Neuronal stem cell (in vitro differentiated cells): ENCODE results near the gene PGLYRP4.
A peak's percentile ranks its signal among the peaks of the same experiment; 100 is the strongest.

ENCODE experiments used
- DNase-seq: peaks from one replicate; pipeline ENCODE4 v3.0.0-alpha.2; 2013; ENCODE audit warnings: low spot score
- H2AFZ ChIP-seq: one replicate; pipeline ENCODE4 v1.6.1; 2013; ENCODE audit warnings: mild to moderate bottlenecking, low read length, inconsistent platforms
- H2AK5ac ChIP-seq: 2 replicates; pipeline ENCODE4 v1.6.1; 2013; ENCODE audit warnings: low read depth, mild to moderate bottlenecking, inconsistent platforms, low read length, moderate library complexity, mixed read lengths
- H2BK120ac ChIP-seq: 2 replicates; pipeline ENCODE4 v1.6.1; 2013; ENCODE audit warnings: low read depth, mild to moderate bottlenecking, inconsistent platforms, low read length, moderate library complexity, mixed read lengths
- H2BK12ac ChIP-seq: one replicate; pipeline ENCODE4 v1.6.1; 2013; ENCODE audit warnings: low read length, inconsistent platforms
- H2BK15ac ChIP-seq: 2 replicates; pipeline ENCODE4 v1.6.1; 2013; ENCODE audit warnings: mild to moderate bottlenecking, low read length, inconsistent platforms, mixed read lengths
- H2BK5ac ChIP-seq: one replicate; pipeline ENCODE4 v1.6.1; 2013; ENCODE audit warnings: inconsistent platforms, mild to moderate bottlenecking, low read length, moderate library complexity
- H3K14ac ChIP-seq: one replicate; pipeline ENCODE4 v1.6.1; 2013; ENCODE audit warnings: low read length, inconsistent platforms
- H3K18ac ChIP-seq: 2 replicates; pipeline ENCODE4 v1.6.1; 2013; ENCODE audit warnings: low read length, inconsistent platforms
- H3K23ac ChIP-seq: 2 replicates; pipeline ENCODE4 v1.6.1; 2013; ENCODE audit warnings: low read depth, mild to moderate bottlenecking, mixed read lengths, low read length, inconsistent platforms; ENCODE audit not compliant: poor library complexity
- H3K27ac ChIP-seq: replicated peaks from 3 replicates; pipeline ENCODE4 v1.5.1; 2013; ENCODE audit warnings: low read length, inconsistent platforms
- H3K27me3 ChIP-seq, 3 experiments: 2 replicates each; pipeline ENCODE4 v1.6.1; 2013; ENCODE audit warnings: low read length in 3 of 3, mild to moderate bottlenecking in 2 of 3, inconsistent platforms in 1 of 3, low read depth in 1 of 3, mixed read lengths in 1 of 3, moderate library complexity in 1 of 3; ENCODE audit not compliant: control insufficient read depth in 3 of 3, insufficient read depth in 3 of 3
- H3K36me3 ChIP-seq, 2 donors: replicated peaks in 1 of 2; 2 replicates each; pipeline ENCODE4 v1.6.1; 2013; ENCODE audit warnings: low read length in 2 of 2; ENCODE audit not compliant: control insufficient read depth in 2 of 2, insufficient read depth in 2 of 2
- H3K4ac ChIP-seq: 2 replicates; pipeline ENCODE4 v1.6.1; 2013; ENCODE audit warnings: inconsistent platforms, mild to moderate bottlenecking, low read length, moderate library complexity
- H3K4me1 ChIP-seq, 2 donors: 1 replicate in 1 of 2; 2 replicates in 1 of 2; pipeline ENCODE4 v1.6.1; 2013; ENCODE audit warnings: low read length in 2 of 2, low read depth in 1 of 2; ENCODE audit not compliant: control insufficient read depth in 2 of 2, insufficient read depth in 1 of 2
- H3K4me2 ChIP-seq: one replicate; pipeline ENCODE4 v1.6.1; 2013; ENCODE audit warnings: mild to moderate bottlenecking, low read length, inconsistent platforms; ENCODE audit not compliant: insufficient read depth, poor library complexity, severe bottlenecking
- H3K4me3 ChIP-seq, 2 donors: 2 replicates each; pipeline ENCODE4 v1.5.1; 2013; ENCODE audit warnings: low read length in 2 of 2, mild to moderate bottlenecking in 2 of 2, inconsistent platforms in 1 of 2, moderate library complexity in 1 of 2
- H3K79me1 ChIP-seq: one replicate; pipeline ENCODE4 v1.6.1; 2013; ENCODE audit warnings: low read depth, mild to moderate bottlenecking, inconsistent platforms, low read length, moderate library complexity
- H3K9ac ChIP-seq: one replicate; pipeline ENCODE4 v1.6.1; 2013; ENCODE audit warnings: mild to moderate bottlenecking, low read depth, low read length, inconsistent platforms; ENCODE audit not compliant: poor library complexity
- H3K9me3 ChIP-seq, 2 donors: replicated peaks in 1 of 2; 2 replicates each; pipeline versions ENCODE3 to v1.6.1; 2013; ENCODE audit warnings: low read length in 2 of 2, mild to moderate bottlenecking in 2 of 2, inconsistent platforms in 1 of 2, low read depth in 1 of 2, mixed read lengths in 1 of 2, moderate library complexity in 1 of 2; ENCODE audit not compliant: control insufficient read depth in 2 of 2, insufficient read depth in 1 of 2
- H4K8ac ChIP-seq: one replicate; pipeline ENCODE4 v1.6.1; 2013; ENCODE audit warnings: low read depth, mild to moderate bottlenecking, inconsistent platforms, low read length, moderate library complexity
- H4K91ac ChIP-seq: one replicate; pipeline ENCODE4 v1.6.1; 2013; ENCODE audit warnings: low read length, low read depth, mild to moderate bottlenecking, inconsistent platforms; ENCODE audit not compliant: poor library complexity
- WGBS, 2 donors: extraction: QIAGEN DNeasy Blood & Tissue Kit; methylation state at CpG; one replicate each; pipeline ENCODE4 v1.1.7; 2013; ENCODE audit warnings: missing lambda C conversion rate in 2 of 2, mixed read lengths in 1 of 2; ENCODE audit not compliant: insufficient read length in 2 of 2, insufficient replicate concordance in 1 of 2; ENCODE audit errors: extremely low coverage in 2 of 2; 5-methylcytosine and 5-hydroxymethylcytosine counted together

The PGLYRP4 gene

DNA sequence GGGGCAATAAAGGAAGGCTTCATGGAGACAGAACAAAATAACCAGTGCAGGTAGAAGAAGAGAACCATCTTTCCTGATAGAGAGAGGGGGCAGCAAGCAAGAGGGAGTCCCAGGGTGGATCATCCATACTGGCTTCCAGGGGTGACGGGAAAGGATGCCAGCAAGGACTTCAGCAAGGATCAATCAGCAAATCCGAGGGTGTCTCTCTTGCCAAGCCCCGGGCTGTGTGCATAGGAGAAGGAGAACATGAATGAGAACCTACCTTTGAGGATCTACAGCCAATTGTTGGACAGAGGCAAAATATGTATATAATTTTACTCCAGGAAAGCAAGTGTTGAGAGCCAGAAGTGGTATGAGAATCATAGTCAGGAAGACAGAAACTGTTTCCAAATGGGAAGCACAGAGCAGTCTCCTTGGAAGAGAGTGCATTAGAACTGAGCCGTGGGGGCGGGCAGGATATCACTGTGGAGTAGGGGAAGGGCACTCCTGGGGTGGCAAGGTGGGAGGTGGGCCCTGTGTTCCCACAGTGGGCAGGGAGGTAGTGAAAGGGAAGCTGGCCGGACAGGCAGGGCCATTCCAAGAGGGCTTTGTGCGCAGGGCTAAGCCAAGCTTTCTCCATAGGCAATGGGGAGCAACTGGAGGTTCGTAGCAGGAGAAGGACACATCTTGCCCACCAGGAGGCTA lies 7.9 kb upstream of the PGLYRP4 start:
- H3K27me3 ChIP-seq, result peaks cover 0 to 29% (median 0%) of the 10 kb centered on the region in 3 experiments
- no CpG with 5 or more reads among the region's 8 CpGs for WGBS, 2 donors
- H3K9ac ChIP-seq, result no peak overlapping the region
- H3K18ac ChIP-seq, result no peak overlapping the region
- no peaks in the 10 kb centered on the region for H3K9me3 ChIP-seq
- no peak overlapping the region for H4K91ac ChIP-seq
- H4K8ac ChIP-seq, result no peak overlapping the region
- no peak overlapping the region for H2BK15ac ChIP-seq
- no peaks in the 10 kb centered on the region for H3K79me1 ChIP-seq
- no peak overlapping the region for H3K4ac ChIP-seq
- no peak overlapping the region for H2BK12ac ChIP-seq
- H3K14ac ChIP-seq, result no peak overlapping the region
- H2BK5ac ChIP-seq, result no peak overlapping the region
- no peak overlapping the region for H3K4me3 ChIP-seq
- H3K23ac ChIP-seq, result no peak overlapping the region
- no peak overlapping the region for H3K27ac ChIP-seq
- H3K4me1 ChIP-seq, result no peaks in the 10 kb centered on the region
- H2AFZ ChIP-seq, result no peak overlapping the region
- H2AK5ac ChIP-seq, result no peak overlapping the region
- H2BK120ac ChIP-seq, result no peak overlapping the region
- no peaks in the 10 kb centered on the region for H3K36me3 ChIP-seq
- no peak for DNase-seq
- no peak overlapping the region for H3K4me2 ChIP-seq

DNA sequence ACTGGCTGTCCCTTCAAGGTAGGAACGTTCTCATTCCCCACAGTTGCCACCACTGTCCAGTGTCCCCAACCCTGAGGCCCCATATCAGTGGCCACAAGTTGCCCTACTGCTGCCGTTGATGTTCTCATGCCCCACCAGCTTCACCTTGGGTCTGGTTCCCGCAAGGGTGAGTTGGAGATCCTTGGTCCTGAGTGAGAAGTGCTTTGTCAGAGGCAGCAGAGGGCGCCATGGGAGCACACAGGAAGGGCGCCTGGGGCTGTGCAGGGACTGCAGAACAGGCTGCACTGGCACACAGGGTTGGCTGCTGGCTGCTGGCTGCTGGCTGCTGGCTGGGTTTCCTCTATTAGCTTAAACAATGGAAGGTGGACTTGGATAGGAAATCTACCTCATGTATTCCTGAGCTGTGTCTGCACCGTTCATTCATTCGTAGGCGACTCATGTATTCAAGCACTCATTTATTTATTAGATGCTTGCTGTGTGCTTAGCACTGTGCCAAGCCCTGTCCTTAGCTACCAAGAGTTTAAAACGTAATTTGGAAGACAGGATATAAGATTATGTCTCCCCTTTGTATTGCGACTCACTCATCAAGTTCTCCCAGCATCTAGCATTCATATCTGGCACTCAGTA lies 6.9 kb upstream of the PGLYRP4 start:
- no CpG with 5 or more reads among the region's 10 CpGs for WGBS, 2 donors
- no peaks in the 10 kb centered on the region for H3K79me1 ChIP-seq
- H2BK5ac ChIP-seq, result no peak overlapping the region
- H3K27ac ChIP-seq, result no peak overlapping the region
- no peak overlapping the region for H3K18ac ChIP-seq
- H3K4me1 ChIP-seq, result no peaks in the 10 kb centered on the region
- H4K91ac ChIP-seq, result no peak overlapping the region
- H3K9ac ChIP-seq, result no peak overlapping the region
- peak overlapping the region in 1 of 2 donors; percentile 46 for H3K4me3 ChIP-seq
- H3K36me3 ChIP-seq, result no peaks in the 10 kb centered on the region
- H3K23ac ChIP-seq, result no peak overlapping the region
- DNase-seq, result no peak
- H4K8ac ChIP-seq, result no peak overlapping the region
- no peak overlapping the region for H2BK15ac ChIP-seq
- no peak overlapping the region for H3K4ac ChIP-seq
- peaks cover 0 to 29% (median 0%) of the 10 kb centered on the region in 3 experiments for H3K27me3 ChIP-seq
- no peak overlapping the region for H3K14ac ChIP-seq
- no peak overlapping the region for H2BK120ac ChIP-seq
- H3K4me2 ChIP-seq, result no peak overlapping the region
- H3K9me3 ChIP-seq, result no peaks in the 10 kb centered on the region
- no peak overlapping the region for H2AK5ac ChIP-seq
- no peak overlapping the region for H2AFZ ChIP-seq
- no peak overlapping the region for H2BK12ac ChIP-seq

- H2BK120ac ChIP-seq, result no peak overlapping the region
- H4K8ac ChIP-seq, result no peak overlapping the region
- no peak overlapping the region for H4K91ac ChIP-seq
- H3K14ac ChIP-seq, result no peak overlapping the region
- H3K27ac ChIP-seq, result no peak overlapping the region
- no peaks in the 10 kb centered on the region for H3K9me3 ChIP-seq
- H3K9ac ChIP-seq, result no peak overlapping the region
- no peaks in the 10 kb centered on the region for H3K4me1 ChIP-seq
- no peak overlapping the region for H2BK5ac ChIP-seq
- no CpG with 5 or more reads among the region's 8 CpGs for WGBS, 2 donors
- no peaks in the 10 kb centered on the region for H3K36me3 ChIP-seq
- peaks cover 0 to 30% (median 0%) of the 10 kb centered on the region in 3 experiments for H3K27me3 ChIP-seq
- H3K4ac ChIP-seq, result no peak overlapping the region
- H2AFZ ChIP-seq, result no peak overlapping the region
- no peak overlapping the region for H2BK15ac ChIP-seq
- no peaks in the 10 kb centered on the region for H3K79me1 ChIP-seq
- no peak overlapping the region for H3K18ac ChIP-seq
- H2BK12ac ChIP-seq, result no peak overlapping the region
- H2AK5ac ChIP-seq, result no peak overlapping the region
- no peak for DNase-seq
- no peak overlapping the region for H3K4me3 ChIP-seq
- H3K23ac ChIP-seq, result no peak overlapping the region
- H3K4me2 ChIP-seq, result no peak overlapping the region
These were observed 6.0 kb upstream of the PGLYRP4 start for GRCh38 chr1:153354515-153355193.
